Measurements from ENCODE around the gene HDGFL3. TPM values are rescaled to one million over a fixed set of nuclear protein-coding genes. Genes with fewer than 3 reads are reported as not detected.

Gene HDGFL3
- total RNA-seq, 2 donors from 2014 or later = 123 TPM

GRCh38 chr15:83082730-83083386 lies 124.8 kb downstream of the HDGFL3 start:
- 88 to 98% methylated on average over 4 to 5 of the region's 5 CpGs for WGBS, 2 experiments (ENCODE audit: insufficient coverage in 1 of 2, insufficient read length in 1 of 2)
- no peak overlapping the region for H3K27ac ChIP-seq (ENCODE audit: low read depth, low read length)
- DNase-seq = no peak

GRCh38 chr15:83081256-83082014 lies 126.2 kb downstream of the HDGFL3 start:
- Histone ChIP-seq H3K9me3 (ENCODE audit: control insufficient read depth, low read length) (no peaks in the 10 kb centered on the region), H3K4me3 (ENCODE audit: low read length) (no peak overlapping the region), H3K27me3 (ENCODE audit: control insufficient read depth, insufficient read depth, low read length, poor library complexity, severe bottlenecking) (no peaks in the 10 kb centered on the region), H3K27ac (ENCODE audit: low read depth, low read length) (no peak overlapping the region), H3K4me1 (ENCODE audit: control insufficient read depth, insufficient read depth, low read length) (no peaks in the 10 kb centered on the region), H3K36me3 (ENCODE audit: control insufficient read depth, insufficient read depth, low read length) (no peaks in the 10 kb centered on the region), H3K9ac (ENCODE audit: extremely low read depth, low read length, poor library complexity, severe bottlenecking) (no peak overlapping the region)
- Mint-ChIP-seq H3K4me1 (no peaks in the 10 kb centered on the region), H3K36me3 (ENCODE audit: low read depth) (no peaks in the 10 kb centered on the region), H3K4me3 (no peak overlapping the region), H3K27me3 (ENCODE audit: insufficient read depth) (peaks cover 13% of the 10 kb centered on the region), H3K27ac (no peak overlapping the region), H3K9me3 (no peaks in the 10 kb centered on the region)
- no peak for DNase-seq
- TF ChIP-seq CTCF (conservative IDR thresholded peaks at IDR 0.05) = no peak
- 90 to 97% methylated on average over 4 to 5 of the region's 5 CpGs for WGBS, 2 experiments (ENCODE audit: insufficient coverage in 1 of 2, insufficient read length in 1 of 2)

More at GRCh38 chr15:83082730-83083386, 124.8 kb downstream of the HDGFL3 start:
- no peaks in the 10 kb centered on the region for H3K27me3 ChIP-seq (ENCODE audit: control insufficient read depth, insufficient read depth, low read length, poor library complexity, severe bottlenecking)
- H3K4me3 ChIP-seq (ENCODE audit: low read length) = no peak overlapping the region
- no peaks in the 10 kb centered on the region for H3K9me3 ChIP-seq (ENCODE audit: control insufficient read depth, low read length)
- H3K9me3 Mint-ChIP-seq = no peaks in the 10 kb centered on the region
- no peaks in the 10 kb centered on the region for H3K4me1 ChIP-seq (ENCODE audit: control insufficient read depth, insufficient read depth, low read length)
- no peak overlapping the region for H3K27ac Mint-ChIP-seq
- no peaks in the 10 kb centered on the region for H3K4me1 Mint-ChIP-seq
- no peak overlapping the region for H3K9ac ChIP-seq (ENCODE audit: extremely low read depth, low read length, poor library complexity, severe bottlenecking)
- H3K27me3 Mint-ChIP-seq (ENCODE audit: insufficient read depth) = peaks cover 11% of the 10 kb centered on the region
- H3K36me3 Mint-ChIP-seq (ENCODE audit: low read depth) = no peaks in the 10 kb centered on the region
- H3K4me3 Mint-ChIP-seq = no peak overlapping the region
- no peak for TF ChIP-seq CTCF (conservative IDR thresholded peaks at IDR 0.05)
- H3K36me3 ChIP-seq (ENCODE audit: control insufficient read depth, insufficient read depth, low read length) = no peaks in the 10 kb centered on the region

- 63 to 78% methylated on average over 1 to 7 of the region's 7 CpGs for WGBS, 2 experiments (ENCODE audit: insufficient coverage in 1 of 2, insufficient read length in 1 of 2)
- Histone ChIP-seq H3K27me3 (ENCODE audit: control insufficient read depth, insufficient read depth, low read length, poor library complexity, severe bottlenecking) (no peaks in the 10 kb centered on the region), H3K27ac (ENCODE audit: low read depth, low read length) (no peak overlapping the region), H3K9me3 (ENCODE audit: control insufficient read depth, low read length) (peaks cover 12% of the 10 kb centered on the region), H3K4me3 (ENCODE audit: low read length) (no peak overlapping the region), H3K4me1 (ENCODE audit: control insufficient read depth, insufficient read depth, low read length) (no peaks in the 10 kb centered on the region), H3K9ac (ENCODE audit: extremely low read depth, low read length, poor library complexity, severe bottlenecking) (no peak overlapping the region), H3K36me3 (ENCODE audit: control insufficient read depth, insufficient read depth, low read length) (no peaks in the 10 kb centered on the region)
- no peaks in the 10 kb centered on the region for H3K4me1 Mint-ChIP-seq
- DNase-seq = no peak
- peaks cover 15% of the 10 kb centered on the region for H3K9me3 Mint-ChIP-seq
- no peak for TF ChIP-seq CTCF (conservative IDR thresholded peaks at IDR 0.05)
- no peak overlapping the region for H3K4me3 Mint-ChIP-seq
- no peaks in the 10 kb centered on the region for H3K36me3 Mint-ChIP-seq (ENCODE audit: low read depth)
- H3K27ac Mint-ChIP-seq = no peak overlapping the region
- H3K27me3 Mint-ChIP-seq (ENCODE audit: insufficient read depth) = peaks cover 13% of the 10 kb centered on the region
These were observed 128.9 kb downstream of the HDGFL3 start for GRCh38 chr15:83078712-83079111.

Other genes starting within 250 kb of the HDGFL3 start
- 10 to 100 TPM; 37.3 to 40.8 TPM for gene RAMAC, start 221.6 kb downstream of the HDGFL3 start, total RNA-seq
- 10 to 100 TPM; 15.5 to 17.7 TPM for gene C15orf40, start 196.2 kb downstream of the HDGFL3 start, total RNA-seq
- 10 to 100 TPM; 35.9 to 37.0 TPM for gene BTBD1, start 140.6 kb downstream of the HDGFL3 start, total RNA-seq
- gene TM6SF1, start 100.2 kb downstream of the HDGFL3 start, total RNA-seq = 1 to 10 TPM; 1.2 to 1.9 TPM
- gene BNC1, start 76.8 kb upstream of the HDGFL3 start, total RNA-seq = not detected
- 1 to 10 TPM; 3.5 to 3.8 TPM for gene SH3GL3, start 239.5 kb upstream of the HDGFL3 start, total RNA-seq

Measured in endodermal cell (in vitro differentiated cells).